Spleen (tissue), 11 donors: ENCODE measurements around the gene JCAD. TPM values are rescaled to one million over a fixed set of nuclear protein-coding genes. Genes with fewer than 3 reads are reported as not detected.

Experiments used
- DNase-seq: peaks from one replicate; pipeline ENCODE4 v3.0.0-alpha.2; 2020
- H3K27ac ChIP-seq, 8 donors: fragments of 200-600 bp; sonication (generic) in 7 of 8; 1 replicate in 4 of 8; 2 replicates in 4 of 8; pipeline versions ENCODE4 v1.5.0 to v1.8.0; 2016 to 2021; ENCODE audit warnings: inconsistent platforms in 4 of 8, mild to moderate bottlenecking in 4 of 8, moderate library complexity in 1 of 8
- H3K27me3 ChIP-seq, 7 donors: fragments of 200-600 bp; sonication (generic) in 6 of 7; replicated peaks in 1 of 7; 1 replicate in 4 of 7; 2 replicates in 3 of 7; pipeline versions ENCODE4 v1.5.0 to v1.8.0; 2016 to 2021; ENCODE audit warnings: inconsistent platforms in 3 of 7, mild to moderate bottlenecking in 1 of 7
- H3K36me3 ChIP-seq, 6 donors: fragments of 200-600 bp; sonication (generic) in 5 of 6; 1 replicate in 4 of 6; 2 replicates in 2 of 6; pipeline versions ENCODE4 v1.5.0 to v1.8.0; 2016 to 2021; ENCODE audit warnings: inconsistent platforms in 2 of 6
- H3K4me1 ChIP-seq, 6 donors: fragments of 200-600 bp; sonication (generic) in 5 of 6; 1 replicate in 3 of 6; 2 replicates in 3 of 6; pipeline versions ENCODE4 v1.5.0 to v1.8.0; 2016 to 2021; ENCODE audit warnings: inconsistent platforms in 3 of 6
- H3K4me3 ChIP-seq, 8 donors: fragments of 200-600 bp; sonication (generic) in 7 of 8; 1 replicate in 4 of 8; 2 replicates in 4 of 8; pipeline versions ENCODE4 v1.5.0 to v1.8.0; 2016 to 2021; ENCODE audit warnings: inconsistent platforms in 4 of 8, mild to moderate bottlenecking in 4 of 8, moderate library complexity in 2 of 8
- H3K9me3 ChIP-seq, 8 donors: fragments of 200-600 bp; sonication (generic) in 7 of 8; 1 replicate in 4 of 8; 2 replicates in 4 of 8; pipeline versions ENCODE4 v1.5.0 to v1.8.0; 2016 to 2021; ENCODE audit warnings: inconsistent platforms in 4 of 8
- POLR2A ChIP-seq, 3 donors: fragments of 450-650 bp; IDR thresholded peaks; one replicate each; pipeline ENCODE4 v1.5.1; 2017; ENCODE audit warnings: antibody characterized with exemption in 3 of 3, mild to moderate bottlenecking in 1 of 3
- POLR2AphosphoS5 ChIP-seq, 3 donors: sonication (generic); formaldehyde crosslinking; IDR thresholded peaks; one replicate each; pipeline ENCODE4 v1.5.1; 2017; ENCODE audit warnings: antibody characterized with exemption in 3 of 3
- WGBS, 5 donors: extraction: QIAGEN DNeasy Blood & Tissue Kit in 3 of 5; methylation state at CpG; one replicate each; pipeline versions ENCODE4 v1.1.5 to v1.1.7; 2013 to 2018; 5-methylcytosine and 5-hydroxymethylcytosine counted together
- intact Hi-C: fragments of 100-400 bp; cut with DNase I; formaldehyde crosslinking; loops from one replicate; pipeline ENCODE4 v1.15.0; 2023; ENCODE audit warnings: low total_unique reads
- polyA plus RNA-seq, 3 donors: library from polyadenylated mRNA; stranded (reverse); fragments of 200-250 nt; gene quantifications; one replicate each; pipeline ENCODE4 v1.2.1, GENCODE V29; 2013
- total RNA-seq, 7 donors: library from RNA; depleted of rRNA in 3 of 7; stranded (reverse); fragments of >200 nt in 3 of 7; fragmentation: NEBNext Ultra II Directional in 4 of 7; extraction: Animal tissue kit (Norgen Biotek cat#: 25700) in 4 of 7; gene quantifications; one replicate each; pipeline versions ENCODE4 v1.1.0 to v1.2.1, GENCODE V29; 2016 to 2021
- TF ChIP-seq, protein P1 (sequence below), 11 experiments: fragments of 200-600 bp in 7 of 11; fragments of 450-650 bp in 4 of 11; sonication (generic) in 4 of 11; IDR thresholded peaks in 8 of 11; conservative IDR thresholded peaks in 3 of 11; 1 replicate in 7 of 11; 2 replicates in 4 of 11; pipeline versions ENCODE4 v1.4.0 to v1.8.0; 2016 to 2021; ENCODE audit warnings: antibody characterized with exemption in 11 of 11, inconsistent platforms in 4 of 11, mild to moderate bottlenecking in 1 of 11
- donor health status: healthy with polysubstance abuse.
- donor health status: DM: no; HTN: no; CAD: no; lungs with moderate emphysema.
- donor health status: DM: no; HTN: no; CAD: no.
- donor health status: Bipolar disorder and iron deficiency.
- donor health status: healthy.
- donor health status: DM: no; HTN: no; CAD: no.
- donor health status: DM: yes; HTN: yes; CAD: no.

The JCAD gene
- total and polyA plus RNA-seq, 10 donors: 0.26 to 5.2 (median 1.8) TPM

DNA sequence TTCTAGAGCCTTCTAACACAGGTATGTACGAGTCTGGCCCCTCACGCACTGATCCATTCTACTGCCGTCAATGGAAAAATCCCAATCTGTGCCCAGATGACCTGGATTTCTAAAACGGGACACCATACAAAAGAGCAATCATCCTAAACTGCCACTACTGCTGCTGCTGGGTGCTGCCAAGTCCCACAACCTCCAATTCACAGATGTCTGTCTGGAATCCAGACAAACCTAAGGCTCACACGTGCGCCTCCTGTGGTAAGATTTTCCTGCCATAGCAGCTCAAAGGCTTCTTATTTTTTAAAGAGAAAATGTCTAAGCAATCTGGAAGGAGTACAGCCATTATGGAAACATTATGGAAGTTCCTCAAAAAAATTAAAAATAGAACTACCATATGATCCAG lies 40.9 kb downstream of the JCAD start:
- Histone ChIP-seq H3K9me3 (no peaks in the 10 kb centered on the region), H3K36me3 (no peaks in the 10 kb centered on the region), H3K27ac (no peak overlapping the region), H3K4me3 (no peak overlapping the region), H3K4me1 (no peaks in the 10 kb centered on the region), H3K27me3 (peaks cover 0 to 25% (median 0%) of the 10 kb centered on the region in 7 donors)
- WGBS, 5 donors: 69 to 81% (median 71%) methylated on average over 6 of the region's 6 CpGs
- no peak for TF ChIP-seq POLR2A (IDR thresholded peaks at IDR 0.05)
- TF ChIP-seq POLR2AphosphoS5 (IDR thresholded peaks at IDR 0.05): no peak
- TF ChIP-seq, protein P1, sequence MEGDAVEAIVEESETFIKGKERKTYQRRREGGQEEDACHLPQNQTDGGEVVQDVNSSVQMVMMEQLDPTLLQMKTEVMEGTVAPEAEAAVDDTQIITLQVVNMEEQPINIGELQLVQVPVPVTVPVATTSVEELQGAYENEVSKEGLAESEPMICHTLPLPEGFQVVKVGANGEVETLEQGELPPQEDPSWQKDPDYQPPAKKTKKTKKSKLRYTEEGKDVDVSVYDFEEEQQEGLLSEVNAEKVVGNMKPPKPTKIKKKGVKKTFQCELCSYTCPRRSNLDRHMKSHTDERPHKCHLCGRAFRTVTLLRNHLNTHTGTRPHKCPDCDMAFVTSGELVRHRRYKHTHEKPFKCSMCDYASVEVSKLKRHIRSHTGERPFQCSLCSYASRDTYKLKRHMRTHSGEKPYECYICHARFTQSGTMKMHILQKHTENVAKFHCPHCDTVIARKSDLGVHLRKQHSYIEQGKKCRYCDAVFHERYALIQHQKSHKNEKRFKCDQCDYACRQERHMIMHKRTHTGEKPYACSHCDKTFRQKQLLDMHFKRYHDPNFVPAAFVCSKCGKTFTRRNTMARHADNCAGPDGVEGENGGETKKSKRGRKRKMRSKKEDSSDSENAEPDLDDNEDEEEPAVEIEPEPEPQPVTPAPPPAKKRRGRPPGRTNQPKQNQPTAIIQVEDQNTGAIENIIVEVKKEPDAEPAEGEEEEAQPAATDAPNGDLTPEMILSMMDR (IDR thresholded peaks at IDR 0.05 in 8 of 11, conservative IDR thresholded peaks at IDR 0.05 in 3 of 11): no peak
- intact Hi-C loops: no loop called here
- DNase-seq: no peak

DNA sequence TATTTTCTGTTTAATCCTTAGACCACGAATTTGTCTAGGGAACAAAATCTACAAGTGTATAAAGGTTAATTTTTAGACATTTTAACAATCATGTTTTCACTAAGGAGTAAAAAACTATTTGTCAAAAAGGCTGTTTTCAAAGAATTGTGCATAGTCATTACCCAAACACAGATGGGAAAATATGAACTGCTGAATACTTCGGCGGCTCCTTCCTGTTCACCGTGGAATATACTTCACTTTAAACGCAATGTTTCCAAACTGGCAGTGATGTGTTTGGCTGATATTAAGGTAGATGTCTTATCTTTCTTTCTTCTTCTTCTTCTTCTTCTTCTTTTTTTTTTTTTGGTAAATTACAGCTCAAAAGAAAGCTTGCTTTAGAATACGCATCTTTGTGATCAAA lies 41.4 kb downstream of the JCAD start:
- DNase-seq: no peak
- Histone ChIP-seq H3K36me3 (no peaks in the 10 kb centered on the region), H3K27ac (no peak overlapping the region), H3K9me3 (no peaks in the 10 kb centered on the region), H3K4me3 (no peak overlapping the region), H3K27me3 (peaks cover 0 to 25% (median 0%) of the 10 kb centered on the region in 7 donors), H3K4me1 (no peaks in the 10 kb centered on the region)
- WGBS, 5 donors: 28 to 57% (median 36%) methylated on average over 6 of the region's 6 CpGs
- intact Hi-C loops: no loop called here
- TF ChIP-seq POLR2A (IDR thresholded peaks at IDR 0.05): no peak
- TF ChIP-seq, protein P1 (IDR thresholded peaks at IDR 0.05 in 8 of 11, conservative IDR thresholded peaks at IDR 0.05 in 3 of 11): no peak
- TF ChIP-seq POLR2AphosphoS5 (IDR thresholded peaks at IDR 0.05): no peak

DNA sequence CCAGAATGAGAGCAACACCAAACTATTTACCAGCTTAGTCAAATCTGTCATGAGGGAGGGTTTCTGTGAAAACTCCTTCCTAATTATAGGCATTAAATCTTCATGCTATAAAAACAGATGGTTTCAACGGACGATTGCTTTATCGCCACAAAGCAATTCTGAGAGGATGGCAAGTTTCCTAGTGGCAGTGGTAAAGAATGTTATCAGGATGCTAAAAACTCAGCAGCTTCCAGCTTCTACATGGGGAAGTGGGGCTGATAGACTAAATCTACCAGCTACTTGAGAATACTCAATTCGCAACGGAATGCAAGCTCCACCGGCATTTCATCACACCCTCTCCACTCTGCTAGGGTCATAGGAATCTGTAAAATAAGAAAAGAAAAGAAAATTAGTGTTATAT lies 41.8 kb downstream of the JCAD start:
- Histone ChIP-seq H3K27me3 (peaks cover 0 to 25% (median 0%) of the 10 kb centered on the region in 7 donors), H3K27ac (no peak overlapping the region), H3K4me3 (no peak overlapping the region), H3K36me3 (no peaks in the 10 kb centered on the region), H3K4me1 (no peaks in the 10 kb centered on the region), H3K9me3 (no peaks in the 10 kb centered on the region)
- intact Hi-C loops: no loop called here
- 33 to 67% (median 47%) methylated on average over 6 of the region's 6 CpGs for WGBS, 5 donors
- DNase-seq: no peak
- TF ChIP-seq, protein P1 (IDR thresholded peaks at IDR 0.05 in 8 of 11, conservative IDR thresholded peaks at IDR 0.05 in 3 of 11): no peak

DNA sequence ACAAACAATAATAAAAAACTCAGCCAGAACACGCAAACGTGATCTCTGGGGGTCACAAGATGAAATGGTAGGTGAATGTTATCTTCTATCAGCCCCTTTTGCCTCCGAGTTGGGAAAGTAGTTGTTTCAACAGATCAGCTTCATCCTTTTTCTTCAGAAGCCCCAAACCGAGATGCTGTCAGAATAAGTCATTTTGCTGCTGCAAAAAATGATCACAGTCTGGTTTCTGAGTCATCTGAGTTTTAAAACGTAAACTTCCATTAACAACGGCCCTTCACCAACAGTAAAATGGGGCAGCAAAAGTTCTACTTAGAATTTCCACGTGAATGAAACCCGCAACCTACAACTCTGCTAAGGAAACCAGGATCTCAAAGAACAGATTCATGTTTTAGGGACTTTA lies 44.9 kb downstream of the JCAD start:
- Histone ChIP-seq H3K4me1 (no peaks in the 10 kb centered on the region), H3K4me3 (no peak overlapping the region), H3K9me3 (no peaks in the 10 kb centered on the region), H3K36me3 (no peaks in the 10 kb centered on the region), H3K27me3 (peaks cover 0 to 37% (median 0%) of the 10 kb centered on the region in 7 donors), H3K27ac (no peak overlapping the region)
- 73 to 90% (median 84%) methylated on average over 8 of the region's 8 CpGs for WGBS, 5 donors
- TF ChIP-seq POLR2AphosphoS5 (IDR thresholded peaks at IDR 0.05): no peak
- no peak for TF ChIP-seq POLR2A (IDR thresholded peaks at IDR 0.05)
- TF ChIP-seq, protein P1 (IDR thresholded peaks at IDR 0.05 in 8 of 11, conservative IDR thresholded peaks at IDR 0.05 in 3 of 11): no peak
- DNase-seq: no peak
- intact Hi-C loops: no loop called here
